Aorta (tissue), 5 donors: Measurements from ENCODE around the gene TMEM170B. TPM values are rescaled to one million over a fixed set of nuclear protein-coding genes. Genes with fewer than 3 reads are reported as not detected.

Source experiments
- ATAC-seq: fragments of 200-7000 bp; cut with Tn5 transposase; one replicate; pipeline ENCODE4 v1.9.1; 2022; ENCODE audit warnings: moderate library complexity; ENCODE audit not compliant: low FRiP score
- DNase-seq, 2 donors: peaks; one replicate each; pipeline ENCODE4 v3.0.0-alpha.2; 2020
- H3K27ac ChIP-seq, 2 donors: one replicate each; pipeline ENCODE4 v1.5.1; 2013; ENCODE audit warnings: low read length in 2 of 2, mild to moderate bottlenecking in 2 of 2, moderate library complexity in 2 of 2, control low read depth in 1 of 2, inconsistent platforms in 1 of 2, low read depth in 1 of 2
- H3K27me3 ChIP-seq, 2 donors: one replicate each; pipeline ENCODE4 v1.6.1; 2013; ENCODE audit warnings: control low read depth in 1 of 2, low read length in 1 of 2, mild to moderate bottlenecking in 1 of 2, moderate library complexity in 1 of 2; ENCODE audit not compliant: insufficient read depth in 2 of 2, control insufficient read depth in 1 of 2
- H3K36me3 ChIP-seq, 2 donors: one replicate each; pipeline ENCODE4 v1.6.1; 2013; ENCODE audit warnings: control low read depth in 1 of 2, low read length in 1 of 2, mild to moderate bottlenecking in 1 of 2; ENCODE audit not compliant: insufficient read depth in 2 of 2, control insufficient read depth in 1 of 2
- H3K4me1 ChIP-seq, 2 donors: one replicate each; pipeline ENCODE4 v1.6.1; 2013; ENCODE audit warnings: low read length in 2 of 2, control low read depth in 1 of 2, mild to moderate bottlenecking in 1 of 2, moderate library complexity in 1 of 2; ENCODE audit not compliant: insufficient read depth in 2 of 2, control insufficient read depth in 1 of 2
- H3K4me3 ChIP-seq, 2 donors: one replicate each; pipeline ENCODE4 v1.5.1; 2013; ENCODE audit warnings: low read length in 2 of 2, control low read depth in 1 of 2, mild to moderate bottlenecking in 1 of 2
- H3K9me3 ChIP-seq: one replicate; pipeline ENCODE4 v1.6.1; 2013; ENCODE audit warnings: mild to moderate bottlenecking, low read length; ENCODE audit not compliant: control insufficient read depth
- WGBS, 2 donors: extraction: QIAGEN DNeasy Blood & Tissue Kit; methylation state at CpG; one replicate each; pipeline ENCODE4 v1.1.7; 2013; 5-methylcytosine and 5-hydroxymethylcytosine counted together
- intact Hi-C, 2 donors: fragments of 100-400 bp; cut with DNase I; formaldehyde crosslinking; loops; one replicate each; pipeline versions ENCODE4 v1.14.2 to v1.15.0; 2022
- polyA plus RNA-seq, 2 donors: library from polyadenylated mRNA; stranded (reverse); fragments of 200-250 nt; gene quantifications; one replicate each; pipeline ENCODE4 v1.2.3, GENCODE V29; 2013
- total RNA-seq, 2 donors: library from RNA; stranded (reverse); fragmentation: NEBNext Ultra II Directional; extraction: Animal tissue kit (Norgen Biotek cat#: 25700); gene quantifications; one replicate each; pipeline ENCODE4 v1.2.1, GENCODE V29; 2021
- donor health status: healthy with polysubstance abuse.
- donor health status: Bipolar disorder and iron deficiency.
- donor health status: DM: no; HTN: no; CAD: no.
- donor health status: DM: no; HTN: no; CAD: no.
- donor health status: DM: yes; HTN: yes; CAD: no.

Gene TMEM170B
- total and polyA plus RNA-seq, 4 donors: 1.5 to 7.3 (median 4.1) TPM

DNA sequence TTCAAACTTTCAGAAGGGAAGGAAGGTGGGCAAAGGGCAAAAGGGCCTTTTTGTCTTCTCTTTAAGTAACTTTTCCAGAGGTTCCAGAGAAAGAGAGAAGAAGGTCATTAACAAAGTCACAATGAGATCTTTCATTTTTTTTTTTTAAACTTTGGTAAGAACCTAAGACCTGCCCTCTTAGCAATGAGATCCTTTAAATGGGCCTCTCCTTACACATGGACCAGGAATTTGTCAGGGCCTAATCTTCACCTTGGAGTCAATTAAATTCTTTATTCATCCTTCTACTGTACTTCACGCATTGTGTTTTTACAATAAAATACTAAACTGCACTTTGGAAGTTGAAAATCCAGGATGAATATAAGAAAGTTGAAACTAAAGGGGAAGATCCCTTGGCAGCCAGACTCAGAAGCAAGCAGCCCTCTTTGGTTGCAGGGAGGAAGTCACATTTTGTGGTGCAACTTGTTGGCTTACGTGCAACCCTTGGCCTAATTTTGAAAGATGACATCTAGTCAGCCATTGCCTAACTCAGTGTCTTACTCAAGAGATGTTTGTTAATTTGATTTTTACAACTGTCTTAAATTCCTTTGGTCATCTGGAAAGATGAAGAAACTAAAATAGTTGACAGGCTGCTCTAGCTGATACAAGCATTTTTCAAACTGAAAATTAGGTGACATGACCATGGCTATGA is 11.9 kb upstream of the TMEM170B start:
- intact Hi-C loops: no loop called here
- Histone ChIP-seq H3K4me1 (no peaks in the 10 kb centered on the region), H3K27ac (no peak overlapping the region), H3K9me3 (no peaks in the 10 kb centered on the region), H3K27me3 (no peaks in the 10 kb centered on the region), H3K36me3 (no peaks in the 10 kb centered on the region), H3K4me3 (no peak overlapping the region)
- WGBS, 2 donors: 51 to 96% methylated on average over 2 of the region's 2 CpGs
- DNase-seq (peak in 1 of 2 donors; percentile 63), ATAC-seq (peak; percentile 87)

- DNase-seq (no peak), ATAC-seq (no peak)
- Histone ChIP-seq H3K4me3 (no peak overlapping the region), H3K27me3 (no peaks in the 10 kb centered on the region), H3K36me3 (no peaks in the 10 kb centered on the region), H3K9me3 (no peaks in the 10 kb centered on the region), H3K4me1 (no peaks in the 10 kb centered on the region), H3K27ac (no peak overlapping the region)
- 81 to 92% methylated on average over 3 of the region's 3 CpGs for WGBS, 2 donors
- intact Hi-C loops: no loop called here
Measured at GRCh38 chr6:11526156-11526505, 11.4 kb upstream of the TMEM170B start.

DNA sequence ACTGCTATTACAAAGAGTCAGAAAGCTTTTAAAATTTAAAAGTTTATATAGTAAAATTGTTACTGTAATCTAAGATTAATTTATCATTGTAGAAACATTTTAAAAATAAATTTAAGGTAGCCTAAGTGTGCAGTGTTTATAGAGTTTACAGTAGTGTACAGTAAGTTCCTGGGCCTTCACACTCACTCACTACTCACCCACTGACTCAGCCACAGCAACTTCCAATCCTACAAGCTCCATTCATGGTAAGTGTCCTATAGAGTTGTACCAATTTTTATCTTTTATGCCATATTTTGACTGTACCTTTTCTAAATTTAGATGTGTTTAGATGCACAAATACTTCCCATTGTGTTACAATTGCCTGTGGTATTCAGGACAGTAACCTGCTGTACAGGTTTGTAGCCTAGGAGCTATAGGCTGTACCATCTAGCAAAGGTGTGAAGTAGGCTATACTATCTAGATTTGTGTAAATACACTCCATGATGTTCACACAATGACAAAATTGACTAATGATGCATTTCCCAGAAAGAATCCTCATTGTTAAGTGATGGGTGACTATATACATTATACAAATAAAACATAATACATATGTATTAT is 10.2 kb upstream of the TMEM170B start:
- ATAC-seq (no peak), DNase-seq (no peak)
- Histone ChIP-seq H3K36me3 (no peaks in the 10 kb centered on the region), H3K27me3 (no peaks in the 10 kb centered on the region), H3K27ac (no peak overlapping the region), H3K4me1 (no peaks in the 10 kb centered on the region), H3K9me3 (no peaks in the 10 kb centered on the region), H3K4me3 (no peak overlapping the region)
- intact Hi-C loops: no loop called here

- intact Hi-C loops: no loop called here
- Histone ChIP-seq H3K27ac (no peak overlapping the region), H3K4me1 (no peaks in the 10 kb centered on the region), H3K36me3 (no peaks in the 10 kb centered on the region), H3K27me3 (no peaks in the 10 kb centered on the region), H3K4me3 (no peak overlapping the region), H3K9me3 (no peaks in the 10 kb centered on the region)
- ATAC-seq (no peak), DNase-seq (no peak)
- 83 to 92% methylated on average over 2 of the region's 2 CpGs for WGBS, 2 donors
Measured at GRCh38 chr6:11528996-11529395, 8.6 kb upstream of the TMEM170B start.

- ATAC-seq: no peak
- intact Hi-C loops: no loop called here
- Histone ChIP-seq H3K4me1 (no peaks in the 10 kb centered on the region), H3K27ac (no peak overlapping the region), H3K4me3 (no peak overlapping the region), H3K27me3 (no peaks in the 10 kb centered on the region), H3K36me3 (no peaks in the 10 kb centered on the region), H3K9me3 (no peaks in the 10 kb centered on the region)
- 12 to 15% methylated on average over 3 of the region's 3 CpGs for WGBS, 2 donors
- no peak for DNase-seq
Measured at GRCh38 chr6:11532097-11532496, 5.5 kb upstream of the TMEM170B start.

DNA sequence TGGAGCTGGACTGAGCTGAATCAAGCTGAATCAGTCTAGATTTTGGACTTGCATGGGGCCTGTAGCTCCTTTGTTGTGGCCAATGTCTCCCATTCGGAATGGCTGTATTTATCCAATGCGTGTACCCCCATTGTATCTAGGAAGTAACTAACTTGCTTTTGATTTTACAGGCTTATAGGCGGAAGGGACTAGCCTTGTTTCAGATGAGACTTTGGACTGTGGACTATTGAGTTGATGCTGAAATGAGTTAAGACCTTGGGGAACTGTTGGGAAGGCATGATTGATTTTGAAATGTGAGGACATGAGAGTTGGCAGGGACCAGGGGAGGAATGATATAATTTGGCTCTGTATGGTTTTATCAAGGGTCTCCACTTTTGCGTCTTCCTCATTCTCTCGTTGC is 3.0 kb upstream of the TMEM170B start:
- Histone ChIP-seq H3K4me3 (no peak overlapping the region), H3K36me3 (no peaks in the 10 kb centered on the region), H3K4me1 (no peaks in the 10 kb centered on the region), H3K27ac (no peak overlapping the region), H3K27me3 (no peaks in the 10 kb centered on the region), H3K9me3 (no peaks in the 10 kb centered on the region)
- 91 to 95% methylated on average over 5 of the region's 5 CpGs for WGBS, 2 donors
- ATAC-seq (no peak), DNase-seq (no peak)
- intact Hi-C loops: no loop called here

DNA sequence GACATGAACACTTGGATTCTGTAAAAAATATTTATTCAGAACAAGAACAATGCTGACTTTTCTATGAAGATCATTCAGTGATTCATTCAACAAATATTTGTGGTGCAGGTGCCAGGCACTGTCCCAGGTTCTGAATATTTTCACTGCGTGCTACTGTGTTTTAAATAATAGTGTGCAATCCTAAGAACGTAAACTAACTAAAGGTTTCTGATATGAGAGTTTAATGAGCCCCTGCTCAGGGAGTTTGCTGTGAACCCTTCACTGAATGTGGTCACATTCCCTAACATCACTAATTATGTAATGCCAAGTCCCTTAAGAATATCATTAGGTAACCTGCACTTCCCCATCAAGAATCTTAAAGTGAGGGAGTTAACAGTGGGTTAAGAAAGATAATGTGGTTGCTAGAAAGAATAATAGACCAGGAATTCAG is 1.7 kb upstream of the TMEM170B start:
- H3K36me3 ChIP-seq: no peaks in the 10 kb centered on the region
- intact Hi-C loops: no loop called here
- no peaks in the 10 kb centered on the region for H3K9me3 ChIP-seq
- H3K27me3 ChIP-seq: no peaks in the 10 kb centered on the region
- H3K27ac ChIP-seq: no peak overlapping the region
- H3K4me3 ChIP-seq: no peak overlapping the region
- DNase-seq: no peak
- no peak for ATAC-seq
- 12 to 18% methylated on average over 2 of the region's 2 CpGs for WGBS, 2 donors
- no peaks in the 10 kb centered on the region for H3K4me1 ChIP-seq

DNA sequence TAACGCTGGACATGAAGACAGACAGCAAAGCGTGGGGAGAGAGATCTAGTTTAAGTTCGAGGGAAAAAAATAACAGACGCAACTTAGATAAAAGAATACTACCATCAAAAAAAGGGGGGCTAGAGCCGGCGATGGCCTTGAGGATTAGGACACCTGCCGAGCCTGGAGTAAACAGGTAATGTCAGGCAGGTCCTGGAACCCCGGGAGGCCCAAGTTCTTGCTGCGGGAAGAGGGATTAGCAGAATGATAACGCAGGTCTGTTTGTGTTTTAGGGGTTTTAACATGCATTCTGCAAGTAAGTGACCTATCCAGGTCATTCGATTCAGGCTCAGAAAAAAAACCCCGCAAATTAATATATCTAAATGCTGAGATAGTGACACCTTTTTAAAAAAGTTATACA is 754 bp upstream of the TMEM170B start:
- Histone ChIP-seq H3K27ac (no peak overlapping the region), H3K36me3 (no peaks in the 10 kb centered on the region), H3K9me3 (no peaks in the 10 kb centered on the region), H3K27me3 (no peaks in the 10 kb centered on the region), H3K4me1 (no peaks in the 10 kb centered on the region), H3K4me3 (peak overlapping the region; percentile 72 to 81)
- DNase-seq: peak in 1 of 2 donors; percentile 48
- WGBS, 2 donors: 2 to 3% methylated on average over 12 of the region's 12 CpGs
- ATAC-seq: no peak
- intact Hi-C loops: no loop called here

DNA sequence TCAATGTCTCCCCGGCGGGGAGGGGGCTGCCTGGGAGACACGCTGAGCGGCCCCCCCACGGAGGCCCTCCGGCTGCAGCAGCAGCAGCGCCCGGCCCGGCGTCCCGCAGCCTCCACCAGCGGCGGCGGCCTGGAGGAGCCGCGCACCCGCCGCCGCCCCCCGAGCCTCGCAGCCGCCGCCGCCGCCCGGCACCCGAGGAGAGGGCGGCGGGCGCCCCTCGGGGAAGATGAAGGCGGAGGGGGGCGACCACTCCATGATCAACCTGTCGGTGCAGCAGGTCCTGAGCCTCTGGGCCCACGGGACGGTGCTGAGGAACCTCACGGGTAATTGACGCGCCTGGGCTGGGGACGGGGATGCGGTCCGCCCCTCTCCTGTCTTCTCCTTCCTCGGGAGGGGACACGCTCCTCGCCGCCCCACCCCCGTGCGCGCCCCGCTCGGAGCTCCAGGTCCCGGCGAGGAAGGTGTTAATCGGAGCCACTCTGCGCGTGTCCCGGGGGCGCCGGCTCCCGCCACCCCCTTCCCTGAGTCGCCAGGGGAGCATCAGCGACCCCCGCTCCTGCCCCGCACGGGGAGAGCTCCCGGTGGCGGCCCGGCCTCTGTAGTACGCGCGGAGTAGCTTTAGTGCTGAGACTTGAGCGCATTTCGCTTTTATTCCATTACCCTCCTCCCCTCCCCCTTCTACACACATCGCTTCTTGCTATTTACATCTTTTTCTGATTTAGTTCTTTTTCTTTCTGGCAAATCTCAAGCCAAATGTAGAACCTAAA is 686 bp downstream of the TMEM170B start:
- intact Hi-C loops: no loop called here
- Histone ChIP-seq H3K9me3 (no peaks in the 10 kb centered on the region), H3K4me1 (no peaks in the 10 kb centered on the region), H3K4me3 (peak overlapping the region; percentile 72 to 81), H3K36me3 (no peaks in the 10 kb centered on the region), H3K27ac (peak overlapping the region in 1 of 2 donors; percentile 16), H3K27me3 (no peaks in the 10 kb centered on the region)
- peak; percentile 57 to 81 for DNase-seq
- 0 to 1% methylated on average over 30 to 74 of the region's 74 CpGs for WGBS, 2 donors
- peak; percentile 22 for ATAC-seq
